Small intestine (tissue), 7 donors: ENCODE data around the gene SLC12A7. TPM values are rescaled to one million over a fixed set of nuclear protein-coding genes. Genes with fewer than 3 reads are reported as not detected.
"Not testable (repeated sequence)": the region's sequence is repeated elsewhere in the genome, so short reads cannot be mapped to it uniquely, and the experiment has no call there.

Source experiments
- DNase-seq, 2 donors: peaks; one replicate each; pipeline versions ENCODE4 v3.0.0 to v3.0.0-alpha.2; 2013
- FAIRE-seq: peaks from 2 replicates; lab custom pipeline; 2012; peaks lifted over from hg19 to GRCh38; lab: Jason Lieb, UNC
- H3K27ac ChIP-seq, 3 donors: one replicate each; pipeline ENCODE4 v1.5.1; 2013; ENCODE audit warnings: low read length in 2 of 3, mild to moderate bottlenecking in 2 of 3, control low read depth in 1 of 3, inconsistent platforms in 1 of 3, low read depth in 1 of 3, moderate library complexity in 1 of 3
- H3K27me3 ChIP-seq, 3 donors: one replicate each; pipeline ENCODE4 v1.6.1; 2013; ENCODE audit warnings: low read length in 3 of 3, inconsistent platforms in 1 of 3; ENCODE audit not compliant: control insufficient read depth in 3 of 3, insufficient read depth in 3 of 3
- H3K36me3 ChIP-seq, 3 donors: one replicate each; pipeline ENCODE4 v1.6.1; 2013; ENCODE audit warnings: low read length in 3 of 3, inconsistent platforms in 1 of 3, low read depth in 1 of 3, mild to moderate bottlenecking in 1 of 3, moderate library complexity in 1 of 3; ENCODE audit not compliant: control insufficient read depth in 3 of 3, insufficient read depth in 2 of 3
- H3K4me1 ChIP-seq, 3 donors: one replicate each; pipeline ENCODE4 v1.6.1; 2013; ENCODE audit warnings: low read length in 2 of 3, inconsistent platforms in 1 of 3, low read depth in 1 of 3, mild to moderate bottlenecking in 1 of 3, moderate library complexity in 1 of 3; ENCODE audit not compliant: control insufficient read depth in 3 of 3, insufficient read depth in 2 of 3
- H3K4me3 ChIP-seq, 3 donors: one replicate each; pipeline ENCODE4 v1.5.1; 2013; ENCODE audit warnings: low read length in 3 of 3, control low read depth in 1 of 3, inconsistent platforms in 1 of 3, low read depth in 1 of 3, mild to moderate bottlenecking in 1 of 3, moderate library complexity in 1 of 3
- H3K9me3 ChIP-seq, 2 donors: one replicate each; pipeline ENCODE4 v1.6.1; 2013; ENCODE audit warnings: low read depth in 1 of 2, low read length in 1 of 2; ENCODE audit not compliant: control insufficient read depth in 2 of 2, insufficient read depth in 1 of 2
- WGBS, 3 donors: extraction: QIAGEN DNeasy Blood & Tissue Kit; methylation state at CpG; one replicate each; pipeline ENCODE4 v1.1.7; 2013; 5-methylcytosine and 5-hydroxymethylcytosine counted together
- polyA plus RNA-seq, 4 donors: library from polyadenylated mRNA; stranded (reverse) in 3 of 4; unstranded in 1 of 4; fragments of 200-250 nt in 3 of 4; fragments of 120-200 nt in 1 of 4; gene quantifications; one replicate each; pipeline versions ENCODE4 v1.2.1 to v1.2.3, GENCODE V29; 2013
- donor health status: healthy with polysubstance abuse.
- donor health status: control.
- donor health status: control.
- donor health status: Bipolar disorder and iron deficiency.
- donor health status: healthy.

SLC12A7 gene
- polyA plus RNA-seq, 4 donors: 32.7 to 79.9 (median 44.5) TPM

- 93 to 95% (median 95%) methylated on average over 54 to 57 of the region's 57 CpGs for WGBS, 3 donors
- H3K27me3 ChIP-seq: no peaks in the 10 kb centered on the region
- FAIRE-seq (no peak), DNase-seq (no peak)
- H3K4me1 ChIP-seq: peaks cover 0 to 10% (median 1%) of the 10 kb centered on the region in 3 donors
- H3K4me3 ChIP-seq: no peak overlapping the region
- no peak overlapping the region for H3K27ac ChIP-seq
- peaks cover 16 to 91% (median 26%) of the 10 kb centered on the region in 3 donors for H3K36me3 ChIP-seq
- no peaks in the 10 kb centered on the region for H3K9me3 ChIP-seq
These were observed 27.8 kb downstream of the SLC12A7 start for GRCh38 chr5:1083823-1084605.

GRCh38 chr5:1083026-1083425 lies 28.8 kb downstream of the SLC12A7 start:
- H3K4me1 ChIP-seq, H3K27ac ChIP-seq, H3K9me3 ChIP-seq, H3K27me3 ChIP-seq, DNase-seq, FAIRE-seq, H3K4me3 ChIP-seq: not testable (repeated sequence)
- 86 to 93% (median 87%) methylated on average over 15 of the region's 15 CpGs for WGBS, 3 donors
- peaks cover 20 to 90% (median 23%) of the 10 kb centered on the region in 3 donors for H3K36me3 ChIP-seq

- no peak for FAIRE-seq
- peaks cover 15 to 90% (median 18%) of the 10 kb centered on the region in 3 donors for H3K36me3 ChIP-seq
- WGBS, 3 donors: 92 to 94% (median 92%) methylated on average over 26 of the region's 26 CpGs
- no peak overlapping the region for H3K4me3 ChIP-seq
- H3K27me3 ChIP-seq: no peaks in the 10 kb centered on the region
- DNase-seq: no peak
- H3K4me1 ChIP-seq: no peaks in the 10 kb centered on the region
- H3K27ac ChIP-seq: no peak overlapping the region
- no peaks in the 10 kb centered on the region for H3K9me3 ChIP-seq
These were observed 30.3 kb downstream of the SLC12A7 start for GRCh38 chr5:1081519-1081918.

- H3K36me3 ChIP-seq: peaks cover 14 to 91% (median 18%) of the 10 kb centered on the region in 3 donors
- no peak for DNase-seq
These were observed 31.4 kb downstream of the SLC12A7 start for GRCh38 chr5:1080432-1080831.

GRCh38 chr5:1079961-1080360 lies 31.9 kb downstream of the SLC12A7 start:
- H3K27me3 ChIP-seq: no peaks in the 10 kb centered on the region
- H3K4me1 ChIP-seq: no peaks in the 10 kb centered on the region
- H3K27ac ChIP-seq: no peak overlapping the region
- H3K9me3 ChIP-seq: no peaks in the 10 kb centered on the region
- WGBS, 3 donors: 88 to 91% (median 89%) methylated on average over 14 to 32 of the region's 35 CpGs
- FAIRE-seq: no peak
- no peak for DNase-seq
- H3K36me3 ChIP-seq: peaks cover 18 to 91% (median 21%) of the 10 kb centered on the region in 3 donors
- H3K4me3 ChIP-seq: no peak overlapping the region

More at GRCh38 chr5:1080432-1080831, 31.4 kb downstream of the SLC12A7 start:
- no peak for FAIRE-seq
- H3K27ac ChIP-seq: no peak overlapping the region
- WGBS, 3 donors: 64 to 76% (median 70%) methylated on average over 18 of the region's 18 CpGs
- no peaks in the 10 kb centered on the region for H3K4me1 ChIP-seq
- H3K4me3 ChIP-seq: no peak overlapping the region
- H3K27me3 ChIP-seq: no peaks in the 10 kb centered on the region
- H3K9me3 ChIP-seq: no peaks in the 10 kb centered on the region

- no peak overlapping the region for H3K4me3 ChIP-seq
These were observed 32.4 kb downstream of the SLC12A7 start for GRCh38 chr5:1079486-1079885.

GRCh38 chr5:1078851-1079250 lies 33.0 kb downstream of the SLC12A7 start:
- no peaks in the 10 kb centered on the region for H3K4me1 ChIP-seq
- no peak overlapping the region for H3K4me3 ChIP-seq
- DNase-seq (no peak), FAIRE-seq (no peak)
- H3K27ac ChIP-seq: no peak overlapping the region
- H3K9me3 ChIP-seq: no peaks in the 10 kb centered on the region
- WGBS, 3 donors: 93 to 96% (median 94%) methylated on average over 19 to 23 of the region's 23 CpGs
- no peaks in the 10 kb centered on the region for H3K27me3 ChIP-seq
- H3K36me3 ChIP-seq: peaks cover 16 to 91% (median 19%) of the 10 kb centered on the region in 3 donors

More at GRCh38 chr5:1079486-1079885, 32.4 kb downstream of the SLC12A7 start:
- 93 to 95% (median 93%) methylated on average over 18 of the region's 18 CpGs for WGBS, 3 donors
- Histone ChIP-seq H3K36me3 (peaks cover 18 to 91% (median 19%) of the 10 kb centered on the region in 3 donors), H3K27ac (no peak overlapping the region), H3K27me3 (no peaks in the 10 kb centered on the region), H3K4me1 (no peaks in the 10 kb centered on the region), H3K9me3 (no peaks in the 10 kb centered on the region)
- FAIRE-seq (no peak), DNase-seq (no peak)

- H3K4me3 ChIP-seq: no peak overlapping the region
- H3K36me3 ChIP-seq: peaks cover 16 to 91% (median 20%) of the 10 kb centered on the region in 3 donors
- no peaks in the 10 kb centered on the region for H3K9me3 ChIP-seq
- no peak for DNase-seq
- no peaks in the 10 kb centered on the region for H3K4me1 ChIP-seq
- 92 to 94% (median 93%) methylated on average over 13 of the region's 13 CpGs for WGBS, 3 donors
- no peak overlapping the region for H3K27ac ChIP-seq
- no peaks in the 10 kb centered on the region for H3K27me3 ChIP-seq
- no peak for FAIRE-seq
These were observed 33.7 kb downstream of the SLC12A7 start for GRCh38 chr5:1078206-1078605.
